Lower leg skin (tissue), 3 donors: Measurements from ENCODE around the gene WBP11.

ENCODE experiments used
- CTCF ChIP-seq, 3 donors: fragments of 450-650 bp; IDR thresholded peaks; one replicate each; pipeline ENCODE4 v1.5.1; 2016; ENCODE audit warnings: antibody characterized with exemption in 3 of 3, mild to moderate bottlenecking in 3 of 3, moderate library complexity in 2 of 3
- POLR2A ChIP-seq, 2 donors: fragments of 450-650 bp; IDR thresholded peaks; one replicate each; pipeline ENCODE4 v1.6.1; 2016 to 2017; ENCODE audit warnings: antibody characterized with exemption in 2 of 2, mild to moderate bottlenecking in 1 of 2, moderate library complexity in 1 of 2

DNA sequence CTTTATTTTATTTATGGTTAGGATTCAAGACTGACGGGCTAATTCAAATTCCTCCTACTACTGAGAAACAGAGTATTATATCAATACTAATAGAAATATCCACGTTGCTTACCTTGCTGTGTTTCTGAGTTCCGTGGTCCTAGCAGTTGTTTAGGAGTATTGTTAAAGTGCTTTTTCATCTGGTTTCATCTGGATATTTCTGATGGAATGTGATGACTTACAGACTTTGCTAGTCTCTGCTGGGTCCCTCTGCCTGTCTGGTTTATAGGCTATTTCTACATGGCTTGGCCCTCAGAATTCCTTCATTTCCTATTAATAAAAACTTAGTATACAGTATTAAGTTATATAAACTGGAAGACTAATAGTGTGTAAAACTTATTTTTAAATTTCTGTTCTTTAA is 10.7 kb upstream of the WBP11 start, which contains the start of gene SMCO3:
- TF ChIP-seq CTCF (IDR thresholded peaks at IDR 0.05) = no peak
- no peak for TF ChIP-seq POLR2A (IDR thresholded peaks at IDR 0.05)
